ENCODE measurements around the gene AHSP.
"Not testable (repeated sequence)": the region's sequence is repeated elsewhere in the genome, so short reads cannot be mapped to it uniquely, and the experiment has no call there.

The AHSP gene

GRCh38 chr16:31501966-31502348 is 25.7 kb upstream of the AHSP start:
- Histone ChIP-seq H2BK15ac (replicated peaks; ENCODE audit: low read depth) (no peak overlapping the region), H2BK120ac (ENCODE audit: low read depth, low read length) (no peak overlapping the region), H3K79me1 (ENCODE audit: low read length) (no peaks in the 10 kb centered on the region), H4K5ac (ENCODE audit: low read length) (no peak overlapping the region), H3K36me3 (ENCODE audit: control insufficient read depth, insufficient read depth, low read length) (no peaks in the 10 kb centered on the region), H3K27me3 (ENCODE audit: insufficient read depth, low read length, poor library complexity) (no peaks in the 10 kb centered on the region), H3K4me2 (ENCODE audit: low read length) (no peak overlapping the region), H3K56ac (ENCODE audit: low read length) (no peak overlapping the region), H3K18ac (ENCODE audit: low read length) (no peak overlapping the region), H3K27ac (ENCODE audit: low read depth, low read length) (no peak overlapping the region), H3K79me2 (ENCODE audit: control insufficient read depth, insufficient read depth, low read length) (no peaks in the 10 kb centered on the region), H3K4ac (ENCODE audit: low read depth, low read length) (no peak overlapping the region), H3K9ac (ENCODE audit: low read length) (no peak overlapping the region), H2BK5ac (ENCODE audit: low read length) (no peak overlapping the region), H4K8ac (ENCODE audit: low read depth, low read length) (no peak overlapping the region), H3K23ac (ENCODE audit: low read length) (no peak overlapping the region), H2AK5ac (ENCODE audit: low read length) (no peak overlapping the region), H3K4me1 (ENCODE audit: control insufficient read depth, low read depth, low read length) (no peaks in the 10 kb centered on the region), H3K4me3 (ENCODE audit: low read length) (no peak overlapping the region)
- WGBS (ENCODE audit: extremely low coverage, insufficient coverage, low lambda C conversion rate): no CpG with 5 or more reads among the region's 4 CpGs
- DNase-seq: no peak

GRCh38 chr16:31502981-31503380 is 24.7 kb upstream of the AHSP start:
- Histone ChIP-seq H3K4me1 (ENCODE audit: control insufficient read depth, low read depth, low read length) (peaks cover 3% of the 10 kb centered on the region), H3K79me1 (ENCODE audit: low read length) (peaks cover 4% of the 10 kb centered on the region), H2BK5ac (ENCODE audit: low read length) (no peak overlapping the region), H3K18ac (ENCODE audit: low read length) (no peak overlapping the region), H3K27me3 (ENCODE audit: insufficient read depth, low read length, poor library complexity) (no peaks in the 10 kb centered on the region), H2AK5ac (ENCODE audit: low read length) (no peak overlapping the region), H3K79me2 (ENCODE audit: control insufficient read depth, insufficient read depth, low read length) (no peaks in the 10 kb centered on the region), H3K9ac (ENCODE audit: low read length) (no peak overlapping the region), H3K4ac (ENCODE audit: low read depth, low read length) (no peak overlapping the region), H3K4me2 (ENCODE audit: low read length) (no peak overlapping the region), H4K5ac (ENCODE audit: low read length) (no peak overlapping the region), H3K4me3 (ENCODE audit: low read length) (no peak overlapping the region), H4K8ac (ENCODE audit: low read depth, low read length) (no peak overlapping the region), H3K36me3 (ENCODE audit: control insufficient read depth, insufficient read depth, low read length) (no peaks in the 10 kb centered on the region), H3K23ac (ENCODE audit: low read length) (no peak overlapping the region), H2BK120ac (ENCODE audit: low read depth, low read length) (no peak overlapping the region), H3K27ac (ENCODE audit: low read depth, low read length) (no peak overlapping the region), H3K56ac (ENCODE audit: low read length) (no peak overlapping the region), H2BK15ac (replicated peaks; ENCODE audit: low read depth) (no peak overlapping the region)
- DNase-seq: no peak

GRCh38 chr16:31503555-31503954 is 24.1 kb upstream of the AHSP start:
- not testable (repeated sequence) for H3K23ac ChIP-seq (ENCODE audit: low read length); H3K79me2 ChIP-seq (ENCODE audit: control insufficient read depth, insufficient read depth, low read length); H4K8ac ChIP-seq (ENCODE audit: low read depth, low read length); H3K4me1 ChIP-seq (ENCODE audit: control insufficient read depth, low read depth, low read length); H2BK15ac ChIP-seq (replicated peaks; ENCODE audit: low read depth); H3K9ac ChIP-seq (ENCODE audit: low read length); H3K36me3 ChIP-seq (ENCODE audit: control insufficient read depth, insufficient read depth, low read length); H2BK5ac ChIP-seq (ENCODE audit: low read length); H3K79me1 ChIP-seq (ENCODE audit: low read length); H3K27ac ChIP-seq (ENCODE audit: low read depth, low read length); H3K4me3 ChIP-seq (ENCODE audit: low read length); H2AK5ac ChIP-seq (ENCODE audit: low read length); H3K4ac ChIP-seq (ENCODE audit: low read depth, low read length); H3K4me2 ChIP-seq (ENCODE audit: low read length); H3K18ac ChIP-seq (ENCODE audit: low read length); H2BK120ac ChIP-seq (ENCODE audit: low read depth, low read length); H3K56ac ChIP-seq (ENCODE audit: low read length); H3K27me3 ChIP-seq (ENCODE audit: insufficient read depth, low read length, poor library complexity); H4K5ac ChIP-seq (ENCODE audit: low read length); DNase-seq
- no CpG with 5 or more reads among the region's 8 CpGs for WGBS (ENCODE audit: extremely low coverage, insufficient coverage, low lambda C conversion rate)

GRCh38 chr16:31504159-31504558 is 23.5 kb upstream of the AHSP start:
- Histone ChIP-seq H3K4me1 (ENCODE audit: control insufficient read depth, low read depth, low read length) (peaks cover 5% of the 10 kb centered on the region), H3K79me1 (ENCODE audit: low read length) (peaks cover 4% of the 10 kb centered on the region), H3K4me3 (ENCODE audit: low read length) (no peak overlapping the region), H2BK15ac (replicated peaks; ENCODE audit: low read depth) (no peak overlapping the region), H3K27me3 (ENCODE audit: insufficient read depth, low read length, poor library complexity) (no peaks in the 10 kb centered on the region), H3K56ac (ENCODE audit: low read length) (no peak overlapping the region), H2BK120ac (ENCODE audit: low read depth, low read length) (no peak overlapping the region), H3K79me2 (ENCODE audit: control insufficient read depth, insufficient read depth, low read length) (no peaks in the 10 kb centered on the region), H4K5ac (ENCODE audit: low read length) (no peak overlapping the region), H3K27ac (ENCODE audit: low read depth, low read length) (no peak overlapping the region), H3K9ac (ENCODE audit: low read length) (no peak overlapping the region), H3K4me2 (ENCODE audit: low read length) (no peak overlapping the region), H3K4ac (ENCODE audit: low read depth, low read length) (no peak overlapping the region), H4K8ac (ENCODE audit: low read depth, low read length) (no peak overlapping the region), H2AK5ac (ENCODE audit: low read length) (no peak overlapping the region), H3K18ac (ENCODE audit: low read length) (no peak overlapping the region), H2BK5ac (ENCODE audit: low read length) (no peak overlapping the region), H3K23ac (ENCODE audit: low read length) (no peak overlapping the region), H3K36me3 (ENCODE audit: control insufficient read depth, insufficient read depth, low read length) (no peaks in the 10 kb centered on the region)
- WGBS (ENCODE audit: extremely low coverage, insufficient coverage, low lambda C conversion rate): no CpG with 5 or more reads among the region's 8 CpGs
- DNase-seq: no peak

GRCh38 chr16:31505483-31505882 is 22.2 kb upstream of the AHSP start:
- no peak overlapping the region for H3K23ac ChIP-seq (ENCODE audit: low read length)
- H3K18ac ChIP-seq (ENCODE audit: low read length): no peak overlapping the region
- DNase-seq: no peak
- H3K79me2 ChIP-seq (ENCODE audit: control insufficient read depth, insufficient read depth, low read length): no peaks in the 10 kb centered on the region
- no CpG with 5 or more reads among the region's 4 CpGs for WGBS (ENCODE audit: extremely low coverage, insufficient coverage, low lambda C conversion rate)
- H3K9ac ChIP-seq (ENCODE audit: low read length): no peak overlapping the region
- H3K27me3 ChIP-seq (ENCODE audit: insufficient read depth, low read length, poor library complexity): no peaks in the 10 kb centered on the region
- no peak overlapping the region for H3K4me3 ChIP-seq (ENCODE audit: low read length)
- no peaks in the 10 kb centered on the region for H3K36me3 ChIP-seq (ENCODE audit: control insufficient read depth, insufficient read depth, low read length)
- no peak overlapping the region for H2AK5ac ChIP-seq (ENCODE audit: low read length)
- H3K4ac ChIP-seq (ENCODE audit: low read depth, low read length): no peak overlapping the region
- no peak overlapping the region for H4K8ac ChIP-seq (ENCODE audit: low read depth, low read length)
- H2BK5ac ChIP-seq (ENCODE audit: low read length): no peak overlapping the region
- no peak overlapping the region for H4K5ac ChIP-seq (ENCODE audit: low read length)
- no peak overlapping the region for H2BK15ac ChIP-seq (replicated peaks; ENCODE audit: low read depth)
- H2BK120ac ChIP-seq (ENCODE audit: low read depth, low read length): no peak overlapping the region
- no peak overlapping the region for H3K4me2 ChIP-seq (ENCODE audit: low read length)
- H3K27ac ChIP-seq (ENCODE audit: low read depth, low read length): no peak overlapping the region
- H3K56ac ChIP-seq (ENCODE audit: low read length): no peak overlapping the region
- H3K79me1 ChIP-seq (ENCODE audit: low read length): peaks cover 4% of the 10 kb centered on the region
- H3K4me1 ChIP-seq (ENCODE audit: control insufficient read depth, low read depth, low read length): peaks cover 5% of the 10 kb centered on the region

- no peak overlapping the region for H3K18ac ChIP-seq (ENCODE audit: low read length)
- no peak overlapping the region for H4K5ac ChIP-seq (ENCODE audit: low read length)
- WGBS (ENCODE audit: extremely low coverage, insufficient coverage, low lambda C conversion rate): no CpG with 5 or more reads among the region's 12 CpGs
- peak overlapping the region; percentile 30 for H3K4me2 ChIP-seq (ENCODE audit: low read length)
- no peak overlapping the region for H3K23ac ChIP-seq (ENCODE audit: low read length)
- no peak overlapping the region for H2BK120ac ChIP-seq (ENCODE audit: low read depth, low read length)
- no peak overlapping the region for H4K8ac ChIP-seq (ENCODE audit: low read depth, low read length)
- no peaks in the 10 kb centered on the region for H3K36me3 ChIP-seq (ENCODE audit: control insufficient read depth, insufficient read depth, low read length)
- no peaks in the 10 kb centered on the region for H3K27me3 ChIP-seq (ENCODE audit: insufficient read depth, low read length, poor library complexity)
- H3K4ac ChIP-seq (ENCODE audit: low read depth, low read length): no peak overlapping the region
- H3K79me1 ChIP-seq (ENCODE audit: low read length): peaks cover 4% of the 10 kb centered on the region
- H2BK5ac ChIP-seq (ENCODE audit: low read length): no peak overlapping the region
- no peak overlapping the region for H3K27ac ChIP-seq (ENCODE audit: low read depth, low read length)
- no peak for DNase-seq
- peak overlapping the region; percentile 83 for H3K9ac ChIP-seq (ENCODE audit: low read length)
- H3K4me3 ChIP-seq (ENCODE audit: low read length): peak overlapping the region; percentile 64
- H3K56ac ChIP-seq (ENCODE audit: low read length): peak overlapping the region; percentile 98
- H3K4me1 ChIP-seq (ENCODE audit: control insufficient read depth, low read depth, low read length): peaks cover 5% of the 10 kb centered on the region
- no peaks in the 10 kb centered on the region for H3K79me2 ChIP-seq (ENCODE audit: control insufficient read depth, insufficient read depth, low read length)
- no peak overlapping the region for H2BK15ac ChIP-seq (replicated peaks; ENCODE audit: low read depth)
- no peak overlapping the region for H2AK5ac ChIP-seq (ENCODE audit: low read length)
Observed at GRCh38 chr16:31507617-31507928, 20.1 kb upstream of the AHSP start.

Data from mesendoderm (in vitro differentiated cells).